Right lung (tissue), 5 donors: ENCODE results near the gene FAU. TPM values are rescaled to one million over a fixed set of nuclear protein-coding genes. Genes with fewer than 3 reads are reported as not detected.
"Not testable (repeated sequence)": the region's sequence is repeated elsewhere in the genome, so short reads cannot be mapped to it uniquely, and the experiment has no call there.

Experiments used
- DNase-seq, 2 donors: peaks; one replicate each; pipeline ENCODE4 v3.0.0-alpha.2; 2013
- polyA plus RNA-seq, 5 donors: library from polyadenylated mRNA; unstranded; fragments of 120-200 nt; gene quantifications; one replicate each; pipeline versions ENCODE4 v1.2.1 to v1.2.3, GENCODE V29; 2013; ENCODE audit warnings: inconsistent platforms in 1 of 5, low replicate concordance in 1 of 5; ENCODE audit not compliant: insufficient read length in 5 of 5, insufficient read depth in 1 of 5

Gene FAU
- polyA plus RNA-seq, 5 donors = 725 to 1,079 (median 855) TPM

DNA sequence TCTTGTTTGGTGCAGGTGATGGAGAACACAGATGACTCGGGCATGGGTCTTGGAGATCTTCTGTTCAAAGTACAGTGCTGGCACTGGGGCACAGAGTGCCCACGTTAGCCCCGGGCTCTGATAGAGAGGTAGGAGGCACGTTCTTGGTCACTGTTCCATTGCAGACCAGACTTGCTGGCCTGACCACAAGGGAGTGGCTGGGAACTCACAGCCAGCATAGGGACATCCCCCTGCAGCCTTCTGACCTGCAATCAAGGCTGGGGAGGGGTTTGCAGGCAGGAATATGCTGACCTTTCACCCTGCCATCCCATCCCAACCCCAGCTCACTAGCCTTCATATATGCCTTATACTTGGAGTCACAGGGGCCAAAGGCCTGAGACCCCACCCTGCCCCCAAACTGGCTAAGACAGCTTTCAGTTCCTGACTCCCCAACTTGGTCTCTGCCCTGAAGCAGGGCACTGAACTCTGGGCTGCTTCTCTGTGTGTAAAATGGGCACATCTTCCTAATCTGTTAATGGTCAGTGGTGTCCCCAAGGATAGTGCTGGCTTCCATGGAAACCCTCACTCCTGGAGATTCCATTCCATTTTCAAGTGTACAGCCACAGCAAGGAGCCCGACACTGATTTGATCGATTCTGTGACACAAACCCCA lies 4.8 kb upstream of the FAU start:
- no peak for DNase-seq

DNA sequence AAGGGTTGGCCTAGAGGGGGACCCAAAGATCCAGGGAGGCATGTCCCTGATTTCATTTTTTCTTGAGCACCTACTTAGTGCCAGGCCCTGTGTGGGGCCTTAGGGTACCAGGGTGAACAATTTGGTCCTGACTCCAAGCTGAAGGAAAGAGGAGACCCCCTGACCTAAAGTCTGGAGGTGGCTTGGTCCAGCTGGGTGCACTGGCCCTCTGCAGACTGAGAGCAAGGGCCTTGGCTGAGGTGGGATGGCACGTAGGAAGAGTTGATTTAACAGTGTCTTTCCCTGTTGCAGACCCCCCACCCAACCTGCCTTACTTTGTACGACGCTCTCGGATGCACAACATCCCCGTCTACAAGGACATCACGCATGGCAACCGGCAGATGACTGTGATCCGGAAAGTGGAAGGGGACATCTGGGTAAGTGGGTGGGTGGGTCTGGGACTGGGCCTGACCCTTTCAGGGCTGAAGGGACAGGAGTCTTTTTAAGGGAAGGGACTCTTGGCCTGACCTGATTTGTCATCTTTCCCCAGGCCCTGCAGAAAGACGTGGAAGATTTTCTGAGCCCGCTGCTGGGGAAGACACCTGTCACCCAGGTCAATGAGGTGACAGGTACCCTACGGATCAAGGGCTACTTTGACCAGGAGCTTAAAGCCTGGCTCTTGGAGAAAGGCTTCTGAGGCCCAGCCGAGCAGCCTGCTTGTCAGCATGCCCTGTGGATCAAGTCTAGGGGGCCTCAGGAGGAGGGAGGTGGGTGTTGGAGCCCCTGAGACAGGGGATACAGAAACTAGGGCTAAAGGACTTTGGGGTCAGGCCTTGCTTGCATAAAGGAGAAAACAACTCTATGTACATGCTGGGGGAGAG lies 3.5 kb upstream of the FAU start:
- no peak for DNase-seq

DNA sequence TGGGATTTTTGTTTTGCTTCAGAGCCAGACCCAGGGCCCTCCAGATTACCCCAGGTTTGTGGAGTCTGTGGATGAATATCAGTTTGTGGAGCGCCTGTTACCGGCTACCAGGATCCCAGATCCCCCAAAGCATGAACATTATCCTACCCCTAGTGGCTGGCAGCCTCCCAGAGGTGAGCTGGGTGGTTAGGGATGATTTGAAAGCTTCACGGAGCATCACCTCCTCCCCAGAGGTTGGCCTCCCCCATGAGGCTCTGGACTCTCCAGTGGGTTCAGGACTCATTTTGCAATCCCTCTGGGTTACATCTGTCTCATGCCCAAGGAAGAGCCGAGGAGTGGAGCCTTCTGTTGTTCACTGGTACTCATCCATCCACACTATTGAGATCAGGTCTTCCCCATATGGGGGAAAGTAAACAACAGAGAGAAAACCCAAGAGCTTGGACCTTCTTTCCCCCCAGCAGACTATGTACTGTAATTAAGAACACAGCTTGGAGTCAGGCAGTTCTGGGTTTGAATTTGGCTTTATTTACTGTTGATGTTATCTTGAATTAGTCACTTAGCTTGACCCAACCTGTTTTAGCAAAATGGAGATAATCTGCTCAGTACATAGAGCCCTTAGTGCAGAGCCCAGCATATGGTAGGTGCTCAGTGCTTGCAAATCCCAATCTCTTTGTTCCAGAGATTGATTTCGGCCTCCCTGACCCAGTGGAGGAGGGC lies 2.7 kb upstream of the FAU start:
- DNase-seq = no peak

DNA sequence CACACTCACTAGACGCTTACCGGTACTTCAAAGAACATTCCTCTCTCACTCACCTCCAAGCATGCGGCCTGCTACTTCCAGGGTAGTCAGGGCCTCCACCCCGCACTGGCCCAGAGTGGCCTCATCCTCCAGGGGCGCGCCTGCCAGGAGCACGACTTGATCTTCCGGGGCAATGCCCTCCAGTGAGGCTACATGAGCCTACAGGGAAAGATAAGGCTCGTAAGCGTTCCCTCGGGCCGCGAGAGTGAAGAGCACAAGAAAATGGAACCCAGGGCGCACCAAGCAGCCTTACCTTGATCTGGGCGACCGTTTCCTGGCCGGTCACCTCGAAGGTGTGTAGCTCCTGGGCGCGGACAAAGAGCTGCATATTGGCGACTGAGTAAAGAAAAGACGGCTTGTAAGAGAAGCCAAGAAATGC lies 478 bp downstream of the FAU start:
- DNase-seq = no peak

DNA sequence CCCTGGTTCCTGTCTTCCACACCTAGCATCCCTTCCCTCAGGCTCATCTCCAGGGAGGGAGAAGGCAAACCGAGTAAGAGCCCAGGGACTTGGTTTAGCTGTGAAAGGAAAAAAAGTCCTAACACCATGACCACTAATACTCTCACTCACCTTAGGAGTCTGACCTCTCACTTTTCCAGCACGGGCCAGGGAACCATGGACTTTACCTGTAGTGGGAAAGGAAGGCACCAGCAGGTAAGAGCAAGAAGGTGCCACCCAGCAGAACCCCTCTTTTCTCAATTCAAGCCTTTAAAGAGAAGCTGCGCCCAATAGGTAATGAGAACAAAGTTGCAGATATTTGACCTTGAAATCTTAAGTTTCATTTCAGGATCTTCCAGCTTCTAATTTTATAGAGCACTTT lies 1.1 kb downstream of the FAU start:
- DNase-seq = no peak

DNA sequence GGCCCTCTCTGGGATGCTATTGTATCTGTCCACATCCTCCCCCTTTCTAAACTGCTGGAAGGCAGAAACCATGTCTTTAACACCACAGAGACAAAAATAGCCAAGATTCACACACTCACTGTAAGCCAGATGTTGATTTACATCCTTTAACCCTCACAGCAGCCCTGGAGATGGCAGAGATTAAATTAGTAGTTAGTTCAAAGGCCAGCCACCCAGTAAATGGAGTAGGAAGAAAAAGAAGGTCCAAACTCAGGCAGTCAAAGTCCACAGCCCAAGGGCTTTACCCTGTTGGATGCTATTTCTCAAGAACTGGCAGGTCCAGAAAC lies 2.3 kb downstream of the FAU start:
- DNase-seq = no peak

DNA sequence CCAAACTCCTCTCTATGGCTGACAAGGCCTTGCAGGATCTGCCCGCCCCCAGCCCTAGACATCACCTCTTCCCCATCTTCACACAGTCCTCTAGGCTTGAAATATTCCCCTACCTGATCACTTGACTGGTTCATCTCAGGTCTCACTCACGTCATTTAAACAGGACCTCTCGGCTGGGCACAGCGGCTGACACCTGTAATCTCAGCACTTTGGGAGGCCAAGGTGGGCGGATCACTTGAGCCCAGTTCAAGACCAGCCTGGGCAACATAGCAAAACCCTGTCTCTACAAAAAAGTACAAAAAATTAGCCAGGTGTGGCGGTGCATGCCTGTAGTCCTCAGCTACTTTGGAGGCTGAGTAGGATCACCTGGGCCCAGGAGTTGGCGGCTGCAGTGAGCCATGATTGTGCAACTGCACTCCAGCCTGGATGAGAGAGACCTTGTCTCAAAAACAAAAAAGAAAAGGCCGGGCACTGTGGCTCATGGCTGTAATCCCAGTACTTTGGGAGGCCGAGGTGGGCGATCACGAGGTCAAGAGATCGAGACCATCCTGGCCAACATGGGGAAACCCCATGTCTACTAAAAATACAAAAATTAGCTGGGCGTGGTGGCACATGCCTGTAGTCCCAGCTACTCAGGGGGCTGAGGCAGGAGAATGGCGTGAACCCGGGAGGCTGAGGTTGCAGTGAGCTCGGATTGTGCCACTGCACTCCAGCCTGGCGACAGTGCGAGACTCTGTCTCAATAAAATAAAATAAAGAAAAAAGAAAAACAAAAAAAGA lies 2.9 kb downstream of the FAU start:
- not testable (repeated sequence) for DNase-seq

DNA sequence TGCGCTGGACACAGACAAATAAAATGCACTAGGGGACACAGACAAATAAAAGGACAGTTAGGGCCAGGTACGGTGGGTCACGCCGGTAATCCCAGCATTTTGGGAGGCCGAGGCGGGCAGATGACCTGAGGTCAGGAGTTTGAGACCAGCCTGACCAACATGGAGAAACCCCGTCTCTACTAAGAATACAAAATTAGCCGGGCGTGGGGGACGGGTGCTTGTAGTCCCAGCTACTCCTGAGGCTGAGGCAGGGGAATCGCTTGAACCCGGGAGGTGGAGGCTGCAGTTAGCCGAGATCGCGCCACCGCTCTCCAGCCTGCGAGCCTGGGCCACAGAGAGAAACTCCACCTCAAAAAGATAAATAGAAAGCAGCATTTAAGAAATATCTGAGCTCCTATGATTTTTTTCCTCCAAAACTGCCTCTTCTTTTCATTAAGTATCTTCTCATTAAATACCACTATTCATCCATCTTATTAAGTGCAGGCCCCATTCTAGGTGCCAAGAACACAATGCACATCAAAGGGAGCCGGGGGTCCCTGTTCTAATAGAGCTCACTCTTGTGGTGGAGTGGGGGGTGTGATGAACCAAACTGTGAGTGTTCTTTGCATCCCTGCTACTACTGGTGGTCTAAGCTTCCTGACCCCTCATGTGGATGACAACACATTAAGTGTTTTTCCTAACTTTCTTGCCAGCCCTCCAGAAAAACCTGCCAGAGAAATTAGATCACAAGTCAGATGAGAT lies 3.7 kb downstream of the FAU start:
- DNase-seq = no peak

DNA sequence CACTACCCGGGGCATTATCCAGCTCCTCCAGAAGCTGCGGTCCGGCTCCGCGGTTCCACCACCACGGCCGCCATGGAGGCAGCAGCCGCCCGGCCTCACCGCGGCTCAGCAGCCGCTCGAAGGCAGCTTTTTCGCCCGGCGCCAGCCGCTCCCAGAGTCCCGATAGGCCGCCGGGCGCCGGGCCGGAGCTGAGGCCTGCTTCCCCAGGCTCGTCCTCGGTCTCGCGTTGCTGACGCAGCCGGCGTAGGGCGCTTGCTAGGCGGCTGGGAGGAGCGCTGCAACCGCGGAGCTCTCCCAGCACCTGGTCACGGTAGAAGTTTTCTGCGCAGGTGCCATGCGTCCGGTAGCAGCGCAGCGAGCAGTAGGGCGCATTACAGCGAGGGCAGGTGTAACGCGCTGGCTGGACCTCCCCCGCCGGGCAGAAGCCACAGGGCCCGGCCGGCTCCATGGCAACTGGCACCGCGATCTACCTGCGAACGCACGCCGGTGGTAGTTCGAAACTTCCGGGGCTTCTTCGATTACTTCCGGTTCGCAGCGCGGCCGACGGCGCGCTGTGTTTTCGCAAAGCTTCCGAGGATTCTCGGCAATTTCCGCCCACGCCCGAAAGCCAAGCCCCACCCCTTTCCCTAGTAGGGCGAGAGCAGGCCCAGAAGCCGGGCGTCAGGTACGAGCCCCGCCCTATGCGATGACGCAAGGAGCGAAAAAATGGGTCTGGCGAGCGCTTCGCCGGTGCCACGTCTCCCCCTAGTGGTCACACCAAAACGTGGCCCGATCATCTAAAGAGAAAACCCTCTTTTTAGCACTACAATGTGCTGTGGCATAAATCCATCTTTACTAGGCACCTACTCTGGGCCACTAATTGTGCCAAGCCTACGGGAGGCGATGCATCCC lies 4.5 kb downstream of the FAU start, which contains the start of gene ZNHIT2:
Gene ZNHIT2 (minus strand): TSS at position 496 of the 891 bp plus-strand sequence. CDS start 48 bp downstream, at position 448.
- peak; percentile 99 for DNase-seq

DNA sequence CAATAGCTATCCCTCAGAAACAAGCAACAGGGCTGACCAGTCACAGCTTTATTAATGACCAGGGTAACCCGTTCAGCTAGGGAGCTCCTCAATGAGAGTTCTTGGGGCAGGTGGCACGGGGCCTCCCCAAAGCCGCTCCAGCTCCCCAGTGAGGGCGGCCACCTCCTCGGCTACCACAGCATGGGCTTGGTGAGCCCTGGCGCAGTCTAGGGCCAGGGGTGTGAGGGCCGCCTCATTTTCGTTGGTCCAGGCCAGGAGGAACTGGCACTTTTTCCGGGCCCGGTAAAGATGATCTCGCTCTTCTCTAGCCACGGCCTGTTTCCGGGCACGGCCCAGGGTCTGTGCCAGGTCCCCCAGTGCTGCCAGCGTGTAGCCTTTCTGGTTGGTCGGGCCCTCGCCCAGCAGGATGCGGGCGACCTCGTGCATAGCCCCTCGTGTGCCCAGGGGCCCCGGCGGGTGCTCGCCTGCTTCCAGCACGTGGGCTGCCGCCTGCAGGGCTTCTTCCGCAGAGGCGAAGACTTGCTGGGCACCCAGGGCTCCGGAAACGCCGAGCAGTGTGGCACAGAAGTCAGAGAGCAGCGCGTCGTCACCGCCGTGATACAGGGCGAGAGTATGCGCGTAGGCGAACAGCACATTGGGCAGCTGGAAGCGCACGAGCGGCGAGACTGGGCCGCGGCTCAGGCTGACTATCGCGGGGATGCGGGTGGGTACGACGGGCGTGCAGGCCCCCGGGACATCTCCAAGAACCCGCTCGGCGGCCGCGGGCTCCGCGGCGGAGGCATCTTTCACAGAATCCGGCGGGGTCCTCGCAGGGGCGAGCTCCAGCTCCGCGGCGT lies 5.3 kb downstream of the FAU start:
- no peak for DNase-seq

DNA sequence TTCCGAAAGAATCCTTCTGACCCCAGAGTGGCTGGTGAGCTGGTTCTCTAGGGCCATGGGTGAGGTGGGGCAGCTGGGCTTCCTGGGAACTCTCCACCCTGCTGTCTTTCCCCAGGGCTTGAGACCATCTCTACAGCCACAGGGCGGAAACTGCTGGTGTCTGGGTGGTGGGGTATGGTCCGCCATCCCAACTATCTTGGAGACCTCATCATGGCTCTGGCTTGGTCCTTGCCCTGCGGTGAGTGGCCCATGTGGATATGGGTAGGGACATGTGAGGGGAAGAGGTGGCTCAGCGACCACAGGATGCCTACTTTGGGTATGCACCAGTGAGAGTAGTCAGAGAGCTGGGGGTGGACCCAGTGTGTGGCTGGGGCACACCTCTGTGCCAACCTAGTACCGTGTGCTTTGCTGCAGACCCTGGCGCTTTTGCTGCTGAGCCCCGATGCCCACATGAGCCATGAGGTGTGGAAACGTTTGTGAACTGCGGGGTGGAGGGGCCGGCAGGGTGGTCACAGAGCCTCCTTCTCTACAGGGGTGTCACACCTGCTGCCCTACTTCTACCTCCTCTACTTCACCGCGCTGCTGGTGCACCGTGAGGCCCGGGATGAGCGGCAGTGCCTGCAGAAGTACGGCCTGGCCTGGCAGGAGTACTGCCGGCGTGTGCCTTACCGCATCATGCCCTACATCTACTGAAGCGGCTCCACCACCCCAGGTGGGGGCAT lies 6.4 kb downstream of the FAU start:
- no peak for DNase-seq

DNA sequence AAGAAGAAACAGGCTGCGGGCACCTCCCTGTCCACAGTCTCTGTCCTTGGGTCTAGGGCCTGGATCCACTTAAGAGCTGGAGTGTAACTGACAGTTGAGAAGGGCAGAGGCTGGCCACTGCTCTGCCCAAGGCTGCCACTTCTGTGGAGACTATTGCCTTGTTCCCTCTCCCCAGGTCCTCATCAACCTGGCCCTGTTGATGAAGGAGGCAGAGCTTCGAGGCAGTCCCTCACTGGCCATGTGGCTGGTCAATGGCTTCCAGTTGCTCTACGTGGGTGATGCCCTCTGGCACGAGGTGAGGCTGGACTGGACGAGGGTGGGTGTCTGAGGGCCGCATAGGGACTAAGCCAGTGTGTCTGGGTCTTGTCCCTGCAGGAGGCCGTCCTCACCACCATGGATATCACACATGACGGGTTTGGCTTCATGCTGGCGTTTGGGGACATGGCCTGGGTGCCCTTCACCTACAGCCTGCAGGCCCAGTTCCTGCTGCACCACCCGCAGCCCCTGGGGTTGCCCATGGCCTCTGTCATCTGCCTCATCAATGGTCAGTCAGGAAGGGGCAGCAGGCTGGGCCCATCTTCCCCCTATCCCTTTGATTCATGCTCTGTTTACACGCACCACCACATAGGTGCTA lies 7.3 kb downstream of the FAU start:
- DNase-seq = no peak

DNA sequence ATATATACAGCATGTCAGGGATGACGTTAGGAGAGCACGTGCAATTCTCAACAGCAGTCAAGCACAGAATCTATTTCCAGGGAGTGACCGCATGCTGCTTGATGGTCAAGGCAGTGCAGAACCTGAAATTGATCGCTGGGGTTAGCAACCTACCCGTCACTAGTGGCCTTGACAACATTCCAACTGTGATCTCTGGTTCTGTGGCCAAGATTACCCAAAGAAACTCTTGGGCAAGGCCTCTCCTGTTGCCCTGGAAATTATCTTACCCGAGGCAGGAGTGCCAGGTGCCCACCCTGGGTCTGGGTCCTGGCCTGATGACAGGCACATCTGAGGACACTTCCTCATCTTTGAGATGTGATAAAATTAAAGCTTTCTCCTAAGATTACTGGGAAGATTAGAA lies 8.1 kb downstream of the FAU start:
- no peak for DNase-seq

DNA sequence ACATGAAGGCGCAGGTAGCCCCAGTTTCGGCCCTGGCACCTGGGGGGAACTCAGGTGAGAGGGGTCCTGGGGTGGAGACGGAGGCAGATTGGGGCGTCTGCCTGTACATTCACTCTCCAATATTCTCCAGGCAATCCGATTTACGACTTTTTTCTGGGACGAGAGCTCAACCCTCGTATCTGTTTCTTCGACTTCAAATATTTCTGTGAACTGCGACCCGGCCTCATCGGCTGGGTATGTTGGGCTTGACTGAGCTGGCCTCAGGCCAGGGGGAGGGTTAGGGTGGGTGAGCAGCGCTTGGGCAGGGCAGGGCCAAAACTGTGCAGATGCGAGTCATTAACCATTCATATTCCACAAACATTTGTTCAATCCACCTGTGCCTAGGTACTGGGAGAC lies 8.6 kb downstream of the FAU start:
- DNase-seq = no peak

DNA sequence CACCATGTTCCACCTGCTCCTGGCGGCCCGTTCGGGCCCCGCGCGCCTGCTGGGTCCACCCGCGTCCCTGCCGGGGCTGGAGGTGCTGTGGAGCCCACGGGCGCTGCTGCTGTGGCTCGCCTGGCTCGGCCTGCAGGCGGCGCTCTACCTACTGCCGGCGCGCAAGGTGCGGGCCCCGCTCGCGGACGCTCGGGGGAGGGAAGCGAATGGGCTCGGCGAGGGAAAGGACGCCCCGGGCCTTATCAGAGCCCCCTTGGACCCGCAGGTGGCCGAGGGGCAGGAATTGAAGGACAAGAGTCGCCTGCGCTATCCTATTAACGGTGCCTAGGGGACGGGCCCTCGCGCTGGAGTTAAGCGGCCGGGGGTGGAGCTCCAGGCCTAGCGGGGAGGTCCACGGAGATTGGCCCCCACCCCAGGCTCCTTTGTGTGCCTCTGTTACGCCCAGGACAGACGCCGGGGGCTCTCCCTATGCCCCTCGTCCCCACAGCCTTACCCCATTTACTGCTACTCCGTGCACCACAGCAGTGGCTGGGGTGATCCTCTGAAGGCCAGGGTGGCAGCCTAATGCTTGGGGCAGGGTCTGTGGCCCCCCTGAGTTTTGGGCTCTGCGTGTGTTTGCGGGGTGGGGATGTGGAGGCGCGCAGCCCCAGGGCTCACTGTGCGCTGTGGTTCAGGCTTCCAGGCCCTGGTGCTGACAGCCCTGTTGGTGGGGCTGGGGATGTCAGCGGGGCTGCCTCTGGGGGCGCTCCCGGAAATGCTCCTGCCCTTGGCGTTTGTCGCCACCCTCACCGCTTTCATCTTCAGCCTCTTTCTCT lies 9.2 kb downstream of the FAU start:
- no peak for DNase-seq

DNA sequence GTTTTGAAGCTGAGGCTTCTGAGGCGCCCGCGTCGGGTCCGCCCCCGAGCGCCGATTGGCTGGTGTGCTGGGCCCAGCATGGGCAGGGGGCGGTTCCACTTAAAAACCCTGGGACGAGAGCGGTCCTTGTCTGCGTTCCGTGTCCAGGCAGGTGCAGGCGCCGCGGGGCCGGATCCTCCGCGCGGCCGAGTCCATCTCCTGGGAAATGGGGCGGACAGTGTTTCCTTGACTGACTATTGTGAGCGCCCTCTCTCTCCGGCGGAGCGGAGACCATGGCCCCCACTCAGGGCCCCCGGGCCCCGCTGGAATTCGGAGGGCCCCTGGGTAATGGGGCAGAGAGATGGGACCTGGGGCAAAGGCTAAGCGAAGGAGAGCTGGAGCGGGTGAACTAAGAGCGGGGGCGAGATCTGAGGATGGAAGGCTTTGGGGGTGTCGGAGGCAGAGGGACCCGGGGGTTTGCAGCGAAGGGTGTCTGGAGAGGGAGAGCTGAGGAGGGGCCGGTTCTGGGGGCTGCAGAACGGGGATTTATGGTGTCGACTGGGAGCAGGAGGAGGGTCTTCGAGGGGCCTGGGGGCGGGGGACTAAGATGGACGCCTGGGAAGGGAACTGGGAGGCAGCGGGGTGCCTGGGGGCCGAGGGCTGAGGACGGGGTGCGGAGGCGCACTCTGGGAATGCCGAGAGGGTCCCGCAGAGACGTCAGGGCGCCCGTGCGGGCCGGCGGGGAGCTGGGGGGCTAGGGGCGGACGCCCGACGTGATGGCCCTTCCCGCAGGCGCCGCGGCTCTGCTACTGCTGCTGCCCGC lies 10.0 kb downstream of the FAU start, which contains the start of gene TM7SF2:
Gene TM7SF2 (plus strand): TSS at position 129 of the 802 bp plus-strand sequence. CDS start 144 bp downstream, at position 273.
- DNase-seq = peak; percentile 79 to 82
